SK-N-SH (cell line): ENCODE data around the gene GPER1. TPM values are rescaled to one million over a fixed set of nuclear protein-coding genes. Genes with fewer than 3 reads are reported as not detected.

Experiments
- CTCF ChIA-PET: fragments of 300-600, 350-600 bp; formaldehyde crosslinking; extraction: SDS; loops from one replicate; lab custom pipeline; 2021; lab: Yijun Ruan, JAX
- POLR2A ChIA-PET: fragments of 350-600 bp; sonication (Branson Sonifier 250); formaldehyde crosslinking; extraction: SDS; loops from one replicate; lab custom pipeline; 2020; ENCODE audit warnings: antibody characterized with exemption, inconsistent platforms; lab: Yijun Ruan, JAX
- DNase-seq: peaks from one replicate; pipeline ENCODE4 v3.0.0; 2012
- H2AFZ ChIP-seq: fragments of 200-600 bp; sonication (generic); 2 replicates; pipeline ENCODE4 v1.8.1; 2016; ENCODE audit warnings: antibody characterized with exemption, mild to moderate bottlenecking, low read depth
- H3F3A ChIP-seq: fragments of 200-600 bp; sonication (generic); replicated peaks from 2 replicates; pipeline ENCODE3; 2016; ENCODE audit warnings: antibody characterized with exemption, mild to moderate bottlenecking; ENCODE audit not compliant: insufficient read depth
- H3K27ac ChIP-seq, 2 experiments: fragments of 200-500 bp in 1 of 2; fragments of 200-600 bp in 1 of 2; sonication (Bioruptor generic) in 1 of 2; sonication (generic), shearing (Covaris generic) in 1 of 2; 2 replicates each; pipeline versions ENCODE4 v1.5.1 to v1.6.1; 2014 to 2016; ENCODE audit warnings: low read depth in 2 of 2, inconsistent platforms in 1 of 2, low read length in 1 of 2, mild to moderate bottlenecking in 1 of 2, mixed read lengths in 1 of 2
- H3K27me3 ChIP-seq: fragments of 200-600 bp; sonication (generic), shearing (Covaris generic); 2 replicates; pipeline ENCODE4 v1.6.1; 2016; ENCODE audit warnings: mixed run types; ENCODE audit not compliant: insufficient read depth
- H3K36me3 ChIP-seq, 2 experiments: fragments of 200-500 bp in 1 of 2; fragments of 200-600 bp in 1 of 2; sonication (Bioruptor generic) in 1 of 2; sonication (generic) in 1 of 2; replicated peaks in 1 of 2; 2 replicates each; pipeline versions ENCODE3 to v1.5.1; 2014 to 2016; ENCODE audit warnings: low read length in 1 of 2, mild to moderate bottlenecking in 1 of 2; ENCODE audit not compliant: insufficient read depth in 2 of 2, control insufficient read depth in 1 of 2
- H3K4me1 ChIP-seq, 2 experiments: fragments of 200-500 bp in 1 of 2; fragments of 200-600 bp in 1 of 2; sonication (Bioruptor generic) in 1 of 2; sonication (generic), shearing (Covaris generic) in 1 of 2; 2 replicates each; pipeline versions ENCODE4 v1.5.1 to v1.6.1; 2014 to 2016; ENCODE audit warnings: low read depth in 1 of 2, low read length in 1 of 2, mixed run types in 1 of 2; ENCODE audit not compliant: insufficient read depth in 2 of 2, control insufficient read depth in 1 of 2
- H3K4me2 ChIP-seq: fragments of 200-600 bp; sonication (generic), shearing (Covaris generic); 2 replicates; pipeline ENCODE4 v1.6.1; 2017; ENCODE audit warnings: mixed run types
- H3K4me3 ChIP-seq, 2 experiments: fragments of 200-500 bp in 1 of 2; fragments of 200-600 bp in 1 of 2; sonication (Bioruptor generic) in 1 of 2; sonication (generic), shearing (Covaris generic) in 1 of 2; 2 replicates each; pipeline versions ENCODE4 v1.5.1 to v1.8.1; 2014 to 2016; ENCODE audit warnings: low read depth in 2 of 2, inconsistent platforms in 1 of 2, low read length in 1 of 2, mild to moderate bottlenecking in 1 of 2, mixed read lengths in 1 of 2, moderate library complexity in 1 of 2
- H3K79me2 ChIP-seq: fragments of 200-600 bp; sonication (generic); 2 replicates; pipeline ENCODE4 v1.8.1; 2017; ENCODE audit warnings: mild to moderate bottlenecking; ENCODE audit not compliant: insufficient read depth
- H3K9ac ChIP-seq: fragments of 200-600 bp; sonication (generic); 2 replicates; pipeline ENCODE4 v1.6.1; 2017; ENCODE audit warnings: mixed run types
- H3K9me2 ChIP-seq: fragments of 200-600 bp; sonication (generic); 2 replicates; pipeline ENCODE4 v1.6.1; 2017; ENCODE audit warnings: mixed run types
- H3K9me3 ChIP-seq: fragments of 200-600 bp; sonication (generic); 2 replicates; pipeline ENCODE4 v1.6.1; 2017; ENCODE audit warnings: mixed run types, mild to moderate bottlenecking, moderate library complexity
- H4K20me1 ChIP-seq: fragments of 200-600 bp; sonication (generic); 2 replicates; pipeline ENCODE4 v1.6.1; 2017; ENCODE audit warnings: mild to moderate bottlenecking, mixed run types; ENCODE audit not compliant: insufficient read depth
- FOSL2 ChIP-seq: IDR thresholded peaks from 2 replicates; pipeline ENCODE4 v1.4.0; 2012; ENCODE audit warnings: low read depth, mild to moderate bottlenecking, moderate library complexity, borderline replicate concordance
- GATA2 ChIP-seq: sonication (generic); formaldehyde crosslinking; IDR thresholded peaks from 2 replicates; pipeline ENCODE4 v1.5.0; 2020; ENCODE audit warnings: mild to moderate bottlenecking, missing genetic modification reagents
- NFIC ChIP-seq: IDR thresholded peaks from 2 replicates; pipeline ENCODE4 v1.4.0; 2012; ENCODE audit warnings: borderline replicate concordance
- NRF1 ChIP-seq: IDR thresholded peaks from 2 replicates; pipeline ENCODE4 v1.6.1; 2012; ENCODE audit warnings: low read depth, mild to moderate bottlenecking, low read length
- POLR2AphosphoS5 ChIP-seq: IDR thresholded peaks from 2 replicates; pipeline ENCODE4 v1.6.1; 2012; ENCODE audit warnings: low read depth, low read length
- RCOR1 ChIP-seq: fragments of 150-350 bp; IDR thresholded peaks from 2 replicates; pipeline ENCODE4 v1.6.1; 2017; ENCODE audit warnings: antibody characterized with exemption, low read length
- SMC3 ChIP-seq: IDR thresholded peaks from 2 replicates; pipeline ENCODE4 v1.6.1; 2012; ENCODE audit warnings: low read depth, low read length, improper control_type of control experiment
- TEAD4 ChIP-seq: IDR thresholded peaks from 2 replicates; pipeline ENCODE4 v1.4.0; 2012; ENCODE audit warnings: mild to moderate bottlenecking, borderline replicate concordance; ENCODE audit not compliant: insufficient read depth
- WGBS: methylation state at CpG from one replicate; pipeline ENCODE4 v1.1.6; 2017; ENCODE audit warnings: low lambda C conversion rate; 5-methylcytosine and 5-hydroxymethylcytosine counted together
- polyA plus RNA-seq, 3 experiments: library from polyadenylated mRNA; depleted of rRNA; stranded (reverse); fragments of >200 nt; gene quantifications; 2 replicates each; pipeline ENCODE4 v1.2.3, GENCODE V29; 2012
- TF ChIP-seq, protein P1 (sequence below): IDR thresholded peaks from 2 replicates; pipeline ENCODE4 v1.4.0; 2012; ENCODE audit warnings: low read depth, borderline replicate concordance
- TF ChIP-seq, protein P2 (sequence below): fragments of 150-350 bp; IDR thresholded peaks from 2 replicates; pipeline ENCODE4 v1.6.1; 2016; ENCODE audit warnings: mild to moderate bottlenecking, low read depth, low read length
- TF ChIP-seq, protein P3 (sequence below): fragments of 150-350 bp; IDR thresholded peaks from 2 replicates; pipeline ENCODE4 v1.6.1; 2017; ENCODE audit warnings: antibody characterized with exemption, low read length, low read depth, borderline replicate concordance
- TF ChIP-seq, protein P4 (sequence below): fragments of 200-600 bp; sonication (generic); IDR thresholded peaks from 2 replicates; pipeline ENCODE4 v1.6.1; 2017; ENCODE audit warnings: antibody characterized with exemption, mild to moderate bottlenecking, moderate library complexity

The GPER1 gene
- polyA plus RNA-seq, 1 of the 3 experiments (the other 2 are of a cell fraction), result 6.4 TPM

DNA sequence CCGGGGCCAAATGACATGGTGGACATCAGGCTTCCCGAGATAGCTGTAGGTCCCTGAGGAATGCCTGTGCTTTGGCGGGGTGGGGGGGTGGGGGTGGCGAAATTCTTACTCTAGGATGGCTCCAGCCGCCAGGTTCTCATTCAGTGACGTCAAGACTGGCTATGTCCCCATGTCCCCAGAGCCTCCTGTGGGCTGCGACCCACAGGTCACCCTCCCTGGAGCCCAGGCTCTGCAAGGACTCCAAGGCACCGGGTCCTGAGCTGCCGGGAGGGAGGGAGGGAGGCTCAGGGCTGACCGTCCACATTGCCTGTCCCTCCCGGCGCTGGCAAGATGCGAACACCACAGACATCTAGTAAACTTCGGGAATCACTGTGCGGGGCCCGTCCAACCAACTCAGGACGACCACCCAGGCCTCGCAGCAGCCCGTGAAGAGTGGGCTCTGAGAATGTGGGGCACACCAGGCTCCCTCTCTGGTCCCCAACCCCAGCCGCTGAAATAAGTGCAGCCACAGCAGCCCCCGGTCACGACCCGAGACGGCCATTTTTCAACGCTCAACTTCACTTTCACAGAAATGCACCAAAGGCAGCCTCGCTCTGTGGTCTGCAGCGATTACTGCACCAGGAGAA, 31.0 kb upstream of the GPER1 start:
- CTCF ChIA-PET, result interaction anchor here (1.5 to 27.8 kb wide), 4 partner anchors 10 to 95 kb away, joined by 3 to 756 read pairs (median 90); partner anchors contain the start of gene GPR146
- peaks cover 0 to 38% of the 10 kb centered on the region in 2 experiments; a peak in 1 of 4 replicates for H3K4me1 ChIP-seq
- H3K9me2 ChIP-seq, result no peaks in the 10 kb centered on the region
- H3K79me2 ChIP-seq, result no peaks in the 10 kb centered on the region; the same call in 1 of the 2 replicates
- H3K36me3 ChIP-seq, result peaks cover 0 to 3% of the 10 kb centered on the region in 2 experiments
- no peak overlapping the region for H3K4me3 ChIP-seq
- no peak overlapping the region for H3K9ac ChIP-seq
- POLR2A ChIA-PET, result no interaction called here
- H3K27me3 ChIP-seq, result no peaks in the 10 kb centered on the region
- peaks cover 17% of the 10 kb centered on the region; the same call in 1 of the 2 replicates for H4K20me1 ChIP-seq
- no peak for DNase-seq
- H2AFZ ChIP-seq, result no peak overlapping the region
- H3K4me2 ChIP-seq, result no peak overlapping the region
- no peak for TF ChIP-seq NFIC
- no peak for TF ChIP-seq TEAD4
- TF ChIP-seq, protein P1, sequence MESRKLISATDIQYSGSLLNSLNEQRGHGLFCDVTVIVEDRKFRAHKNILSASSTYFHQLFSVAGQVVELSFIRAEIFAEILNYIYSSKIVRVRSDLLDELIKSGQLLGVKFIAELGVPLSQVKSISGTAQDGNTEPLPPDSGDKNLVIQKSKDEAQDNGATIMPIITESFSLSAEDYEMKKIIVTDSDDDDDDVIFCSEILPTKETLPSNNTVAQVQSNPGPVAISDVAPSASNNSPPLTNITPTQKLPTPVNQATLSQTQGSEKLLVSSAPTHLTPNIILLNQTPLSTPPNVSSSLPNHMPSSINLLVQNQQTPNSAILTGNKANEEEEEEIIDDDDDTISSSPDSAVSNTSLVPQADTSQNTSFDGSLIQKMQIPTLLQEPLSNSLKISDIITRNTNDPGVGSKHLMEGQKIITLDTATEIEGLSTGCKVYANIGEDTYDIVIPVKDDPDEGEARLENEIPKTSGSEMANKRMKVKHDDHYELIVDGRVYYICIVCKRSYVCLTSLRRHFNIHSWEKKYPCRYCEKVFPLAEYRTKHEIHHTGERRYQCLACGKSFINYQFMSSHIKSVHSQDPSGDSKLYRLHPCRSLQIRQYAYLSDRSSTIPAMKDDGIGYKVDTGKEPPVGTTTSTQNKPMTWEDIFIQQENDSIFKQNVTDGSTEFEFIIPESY, result no peak
- TF ChIP-seq SMC3, result no peak
- TF ChIP-seq, protein P2, sequence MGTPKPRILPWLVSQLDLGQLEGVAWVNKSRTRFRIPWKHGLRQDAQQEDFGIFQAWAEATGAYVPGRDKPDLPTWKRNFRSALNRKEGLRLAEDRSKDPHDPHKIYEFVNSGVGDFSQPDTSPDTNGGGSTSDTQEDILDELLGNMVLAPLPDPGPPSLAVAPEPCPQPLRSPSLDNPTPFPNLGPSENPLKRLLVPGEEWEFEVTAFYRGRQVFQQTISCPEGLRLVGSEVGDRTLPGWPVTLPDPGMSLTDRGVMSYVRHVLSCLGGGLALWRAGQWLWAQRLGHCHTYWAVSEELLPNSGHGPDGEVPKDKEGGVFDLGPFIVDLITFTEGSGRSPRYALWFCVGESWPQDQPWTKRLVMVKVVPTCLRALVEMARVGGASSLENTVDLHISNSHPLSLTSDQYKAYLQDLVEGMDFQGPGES, result no peak
- TF ChIP-seq POLR2AphosphoS5, result no peak
- no peak for TF ChIP-seq RCOR1
- no peak for TF ChIP-seq GATA2
- TF ChIP-seq FOSL2, result no peak
- TF ChIP-seq, protein P3, sequence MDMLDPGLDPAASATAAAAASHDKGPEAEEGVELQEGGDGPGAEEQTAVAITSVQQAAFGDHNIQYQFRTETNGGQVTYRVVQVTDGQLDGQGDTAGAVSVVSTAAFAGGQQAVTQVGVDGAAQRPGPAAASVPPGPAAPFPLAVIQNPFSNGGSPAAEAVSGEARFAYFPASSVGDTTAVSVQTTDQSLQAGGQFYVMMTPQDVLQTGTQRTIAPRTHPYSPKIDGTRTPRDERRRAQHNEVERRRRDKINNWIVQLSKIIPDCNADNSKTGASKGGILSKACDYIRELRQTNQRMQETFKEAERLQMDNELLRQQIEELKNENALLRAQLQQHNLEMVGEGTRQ, result no peak
- no peak for TF ChIP-seq NRF1
- TF ChIP-seq, protein P4, sequence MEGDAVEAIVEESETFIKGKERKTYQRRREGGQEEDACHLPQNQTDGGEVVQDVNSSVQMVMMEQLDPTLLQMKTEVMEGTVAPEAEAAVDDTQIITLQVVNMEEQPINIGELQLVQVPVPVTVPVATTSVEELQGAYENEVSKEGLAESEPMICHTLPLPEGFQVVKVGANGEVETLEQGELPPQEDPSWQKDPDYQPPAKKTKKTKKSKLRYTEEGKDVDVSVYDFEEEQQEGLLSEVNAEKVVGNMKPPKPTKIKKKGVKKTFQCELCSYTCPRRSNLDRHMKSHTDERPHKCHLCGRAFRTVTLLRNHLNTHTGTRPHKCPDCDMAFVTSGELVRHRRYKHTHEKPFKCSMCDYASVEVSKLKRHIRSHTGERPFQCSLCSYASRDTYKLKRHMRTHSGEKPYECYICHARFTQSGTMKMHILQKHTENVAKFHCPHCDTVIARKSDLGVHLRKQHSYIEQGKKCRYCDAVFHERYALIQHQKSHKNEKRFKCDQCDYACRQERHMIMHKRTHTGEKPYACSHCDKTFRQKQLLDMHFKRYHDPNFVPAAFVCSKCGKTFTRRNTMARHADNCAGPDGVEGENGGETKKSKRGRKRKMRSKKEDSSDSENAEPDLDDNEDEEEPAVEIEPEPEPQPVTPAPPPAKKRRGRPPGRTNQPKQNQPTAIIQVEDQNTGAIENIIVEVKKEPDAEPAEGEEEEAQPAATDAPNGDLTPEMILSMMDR, result no peak
- TF ChIP-seq, all 33 proteins: peak for 0
- no peaks in the 10 kb centered on the region for H3F3A ChIP-seq
- WGBS, result 91% methylated on average over 15 of the region's 27 CpGs
- H3K27ac ChIP-seq, result no peak overlapping the region
- no peaks in the 10 kb centered on the region for H3K9me3 ChIP-seq
